SK-N-SH (cell line): ENCODE results near the gene CDKN2B-AS1. TPM values are rescaled to one million over a fixed set of nuclear protein-coding genes. Genes with fewer than 3 reads are reported as not detected.

Experiments used
- CTCF ChIA-PET: fragments of 300-600, 350-600 bp; formaldehyde crosslinking; extraction: SDS; loops from one replicate; lab custom pipeline; 2021; lab: Yijun Ruan, JAX
- POLR2A ChIA-PET: fragments of 350-600 bp; sonication (Branson Sonifier 250); formaldehyde crosslinking; extraction: SDS; loops from one replicate; lab custom pipeline; 2020; ENCODE audit warnings: antibody characterized with exemption, inconsistent platforms; lab: Yijun Ruan, JAX
- DNase-seq: peaks from one replicate; pipeline ENCODE4 v3.0.0; 2012
- H2AFZ ChIP-seq: fragments of 200-600 bp; sonication (generic); 2 replicates; pipeline ENCODE4 v1.8.1; 2016; ENCODE audit warnings: antibody characterized with exemption, mild to moderate bottlenecking, low read depth
- H3F3A ChIP-seq: fragments of 200-600 bp; sonication (generic); replicated peaks from 2 replicates; pipeline ENCODE3; 2016; ENCODE audit warnings: antibody characterized with exemption, mild to moderate bottlenecking; ENCODE audit not compliant: insufficient read depth
- H3K27ac ChIP-seq, 2 experiments: fragments of 200-500 bp in 1 of 2; fragments of 200-600 bp in 1 of 2; sonication (Bioruptor generic) in 1 of 2; sonication (generic), shearing (Covaris generic) in 1 of 2; 2 replicates each; pipeline versions ENCODE4 v1.5.1 to v1.6.1; 2014 to 2016; ENCODE audit warnings: low read depth in 2 of 2, inconsistent platforms in 1 of 2, low read length in 1 of 2, mild to moderate bottlenecking in 1 of 2, mixed read lengths in 1 of 2
- H3K27me3 ChIP-seq: fragments of 200-600 bp; sonication (generic), shearing (Covaris generic); 2 replicates; pipeline ENCODE4 v1.6.1; 2016; ENCODE audit warnings: mixed run types; ENCODE audit not compliant: insufficient read depth
- H3K36me3 ChIP-seq, 2 experiments: fragments of 200-500 bp in 1 of 2; fragments of 200-600 bp in 1 of 2; sonication (Bioruptor generic) in 1 of 2; sonication (generic) in 1 of 2; replicated peaks in 1 of 2; 2 replicates each; pipeline versions ENCODE3 to v1.5.1; 2014 to 2016; ENCODE audit warnings: low read length in 1 of 2, mild to moderate bottlenecking in 1 of 2; ENCODE audit not compliant: insufficient read depth in 2 of 2, control insufficient read depth in 1 of 2
- H3K4me1 ChIP-seq, 2 experiments: fragments of 200-500 bp in 1 of 2; fragments of 200-600 bp in 1 of 2; sonication (Bioruptor generic) in 1 of 2; sonication (generic), shearing (Covaris generic) in 1 of 2; 2 replicates each; pipeline versions ENCODE4 v1.5.1 to v1.6.1; 2014 to 2016; ENCODE audit warnings: low read depth in 1 of 2, low read length in 1 of 2, mixed run types in 1 of 2; ENCODE audit not compliant: insufficient read depth in 2 of 2, control insufficient read depth in 1 of 2
- H3K4me2 ChIP-seq: fragments of 200-600 bp; sonication (generic), shearing (Covaris generic); 2 replicates; pipeline ENCODE4 v1.6.1; 2017; ENCODE audit warnings: mixed run types
- H3K4me3 ChIP-seq, 2 experiments: fragments of 200-500 bp in 1 of 2; fragments of 200-600 bp in 1 of 2; sonication (Bioruptor generic) in 1 of 2; sonication (generic), shearing (Covaris generic) in 1 of 2; 2 replicates each; pipeline versions ENCODE4 v1.5.1 to v1.8.1; 2014 to 2016; ENCODE audit warnings: low read depth in 2 of 2, inconsistent platforms in 1 of 2, low read length in 1 of 2, mild to moderate bottlenecking in 1 of 2, mixed read lengths in 1 of 2, moderate library complexity in 1 of 2
- H3K79me2 ChIP-seq: fragments of 200-600 bp; sonication (generic); 2 replicates; pipeline ENCODE4 v1.8.1; 2017; ENCODE audit warnings: mild to moderate bottlenecking; ENCODE audit not compliant: insufficient read depth
- H3K9ac ChIP-seq: fragments of 200-600 bp; sonication (generic); 2 replicates; pipeline ENCODE4 v1.6.1; 2017; ENCODE audit warnings: mixed run types
- H3K9me2 ChIP-seq: fragments of 200-600 bp; sonication (generic); 2 replicates; pipeline ENCODE4 v1.6.1; 2017; ENCODE audit warnings: mixed run types
- H3K9me3 ChIP-seq: fragments of 200-600 bp; sonication (generic); 2 replicates; pipeline ENCODE4 v1.6.1; 2017; ENCODE audit warnings: mixed run types, mild to moderate bottlenecking, moderate library complexity
- H4K20me1 ChIP-seq: fragments of 200-600 bp; sonication (generic); 2 replicates; pipeline ENCODE4 v1.6.1; 2017; ENCODE audit warnings: mild to moderate bottlenecking, mixed run types; ENCODE audit not compliant: insufficient read depth
- FOSL2 ChIP-seq: IDR thresholded peaks from 2 replicates; pipeline ENCODE4 v1.4.0; 2012; ENCODE audit warnings: low read depth, mild to moderate bottlenecking, moderate library complexity, borderline replicate concordance
- NFIC ChIP-seq: IDR thresholded peaks from 2 replicates; pipeline ENCODE4 v1.4.0; 2012; ENCODE audit warnings: borderline replicate concordance
- RFX5 ChIP-seq: IDR thresholded peaks from 2 replicates; pipeline ENCODE4 v1.6.1; 2012; ENCODE audit warnings: mild to moderate bottlenecking, improper control_type of control experiment, low read length
- TCF12 ChIP-seq: IDR thresholded peaks from 2 replicates; pipeline ENCODE4 v1.4.0; 2012
- TEAD4 ChIP-seq: IDR thresholded peaks from 2 replicates; pipeline ENCODE4 v1.4.0; 2012; ENCODE audit warnings: mild to moderate bottlenecking, borderline replicate concordance; ENCODE audit not compliant: insufficient read depth
- WGBS: methylation state at CpG from one replicate; pipeline ENCODE4 v1.1.6; 2017; ENCODE audit warnings: low lambda C conversion rate; 5-methylcytosine and 5-hydroxymethylcytosine counted together
- polyA plus RNA-seq, 3 experiments: library from polyadenylated mRNA; depleted of rRNA; stranded (reverse); fragments of >200 nt; gene quantifications; 2 replicates each; pipeline ENCODE4 v1.2.3, GENCODE V29; 2012
- TF ChIP-seq, protein P1 (sequence below): fragments of 150-350 bp; IDR thresholded peaks from 2 replicates; pipeline ENCODE4 v1.6.1; 2016; ENCODE audit warnings: mild to moderate bottlenecking, low read depth, low read length
- TF ChIP-seq, protein P2 (sequence below): IDR thresholded peaks from 2 replicates; pipeline ENCODE4 v1.4.0; 2012; ENCODE audit warnings: low read depth
- TF ChIP-seq, protein P3 (sequence below): IDR thresholded peaks from 2 replicates; pipeline ENCODE4; 2012
- TF ChIP-seq, protein P4 (sequence below): IDR thresholded peaks from 2 replicates; pipeline ENCODE4 v1.4.0; 2012; ENCODE audit warnings: low read depth, borderline replicate concordance
- TF ChIP-seq, protein P5 (sequence below): fragments of 200-600 bp; sonication (generic); IDR thresholded peaks from 2 replicates; pipeline ENCODE4 v1.6.1; 2017; ENCODE audit warnings: antibody characterized with exemption, mild to moderate bottlenecking, moderate library complexity

Gene CDKN2B-AS1
- polyA plus RNA-seq, 1 of the 3 experiments (the other 2 are of a cell fraction) = 0.25 TPM

DNA sequence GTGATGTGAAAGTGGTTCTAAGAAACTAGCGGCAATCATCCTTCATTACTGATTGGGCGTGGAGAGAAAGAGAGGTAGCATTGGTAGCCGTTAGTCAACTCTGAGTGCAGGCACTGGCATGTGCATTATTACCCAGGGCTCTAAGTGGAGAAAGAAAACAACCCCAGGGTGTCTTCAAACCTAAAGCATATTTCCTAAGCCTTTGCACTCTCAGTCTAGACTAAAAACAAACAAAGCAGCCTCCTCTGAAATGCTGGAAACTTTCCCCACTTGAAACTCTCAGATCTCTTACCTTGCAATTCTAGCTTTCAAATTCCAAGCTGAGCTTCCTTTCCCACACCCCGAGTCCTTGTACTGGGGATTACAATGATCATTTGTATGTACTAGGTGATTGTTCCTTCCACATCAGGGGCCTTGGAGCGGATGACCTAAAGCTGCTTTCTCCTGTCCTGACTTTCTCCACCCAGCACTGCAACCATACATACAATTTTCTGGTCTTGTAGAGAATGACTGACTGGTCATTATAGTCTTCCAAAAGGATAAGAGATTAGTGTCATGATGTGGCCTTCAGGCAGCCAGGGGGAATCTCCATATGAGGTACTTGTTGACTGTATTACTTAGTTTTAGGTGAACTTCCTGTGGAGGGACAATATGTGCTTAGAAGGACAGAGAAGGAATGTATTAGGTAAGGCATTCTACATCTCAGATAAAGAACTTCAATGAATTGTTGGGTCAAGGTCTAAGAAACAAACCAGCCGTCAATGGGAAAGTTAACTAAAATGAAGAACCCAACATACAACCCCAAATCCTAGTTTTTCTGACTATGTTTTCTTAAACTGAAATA lies 112.8 kb downstream of the CDKN2B-AS1 start:
- Histone ChIP-seq H3F3A (peaks cover 27% of the 10 kb centered on the region), H3K9me3 (no peaks in the 10 kb centered on the region), H3K27ac (no peak overlapping the region), H3K27me3 (no peaks in the 10 kb centered on the region), H3K36me3 (no peaks in the 10 kb centered on the region), H3K9me2 (no peaks in the 10 kb centered on the region), H3K79me2 (no peaks in the 10 kb centered on the region), H3K4me3 (no peak overlapping the region), H3K4me2 (no peak overlapping the region), H3K9ac (no peak overlapping the region), H4K20me1 (no peaks in the 10 kb centered on the region), H2AFZ (no peak overlapping the region), H3K4me1 (peaks cover 0 to 9% of the 10 kb centered on the region in 2 experiments; a peak in 2 of 4 replicates)
- ChIA-PET CTCF (interaction anchor here (1.2 kb wide), 1 partner anchor 294 kb away, joined by 3 read pairs; no protein-coding TSS in a partner anchor), POLR2A (no interaction called here)
- DNase-seq = no peak
- WGBS = 69% methylated on average over 6 of the region's 6 CpGs
- TF ChIP-seq, protein P1, sequence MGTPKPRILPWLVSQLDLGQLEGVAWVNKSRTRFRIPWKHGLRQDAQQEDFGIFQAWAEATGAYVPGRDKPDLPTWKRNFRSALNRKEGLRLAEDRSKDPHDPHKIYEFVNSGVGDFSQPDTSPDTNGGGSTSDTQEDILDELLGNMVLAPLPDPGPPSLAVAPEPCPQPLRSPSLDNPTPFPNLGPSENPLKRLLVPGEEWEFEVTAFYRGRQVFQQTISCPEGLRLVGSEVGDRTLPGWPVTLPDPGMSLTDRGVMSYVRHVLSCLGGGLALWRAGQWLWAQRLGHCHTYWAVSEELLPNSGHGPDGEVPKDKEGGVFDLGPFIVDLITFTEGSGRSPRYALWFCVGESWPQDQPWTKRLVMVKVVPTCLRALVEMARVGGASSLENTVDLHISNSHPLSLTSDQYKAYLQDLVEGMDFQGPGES = no peak
- TF ChIP-seq FOSL2 = no peak
- TF ChIP-seq, protein P2, sequence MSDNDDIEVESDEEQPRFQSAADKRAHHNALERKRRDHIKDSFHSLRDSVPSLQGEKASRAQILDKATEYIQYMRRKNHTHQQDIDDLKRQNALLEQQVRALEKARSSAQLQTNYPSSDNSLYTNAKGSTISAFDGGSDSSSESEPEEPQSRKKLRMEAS = no peak
- TF ChIP-seq NFIC = no peak
- TF ChIP-seq TCF12 = no peak

DNA sequence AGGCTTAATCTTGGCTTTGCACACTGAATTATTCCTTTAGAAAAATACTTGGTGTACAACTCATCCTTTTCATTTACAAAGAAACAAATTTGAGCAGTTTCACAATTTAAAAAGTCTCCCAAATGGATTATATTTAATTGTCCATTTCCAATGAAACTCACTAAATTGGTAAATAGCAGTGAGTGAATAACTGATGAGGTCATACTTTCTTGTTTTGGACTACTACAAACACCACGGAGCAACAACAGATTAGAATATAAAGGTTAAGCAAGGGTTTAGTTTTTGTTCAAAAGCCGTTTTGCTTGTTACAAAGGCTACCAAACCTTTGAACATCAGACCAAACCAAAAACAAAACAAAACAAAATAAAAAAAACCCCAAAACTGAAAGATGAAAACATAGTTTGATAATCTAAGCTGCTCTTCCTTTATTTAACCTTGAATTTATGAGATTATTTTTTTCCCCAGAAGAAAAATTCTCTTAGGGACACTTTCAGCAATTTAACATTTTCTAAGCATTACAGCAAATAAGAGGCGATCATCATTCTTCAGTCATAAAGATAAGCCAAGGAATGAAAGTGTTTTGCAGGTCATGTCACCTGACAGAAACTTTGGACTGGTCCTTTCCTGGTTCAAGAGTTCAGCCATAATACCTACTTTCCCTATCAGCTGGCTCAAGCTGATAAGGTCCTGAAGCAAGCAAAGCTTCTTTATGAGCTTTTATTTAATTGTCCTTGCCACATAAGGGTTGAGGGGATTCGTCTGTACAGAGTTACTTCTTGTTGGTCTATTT lies 114.2 kb downstream of the CDKN2B-AS1 start:
- no peak for DNase-seq
- Histone ChIP-seq H3K9me3 (no peaks in the 10 kb centered on the region), H3K79me2 (no peaks in the 10 kb centered on the region), H3K4me1 (peaks cover 0 to 9% of the 10 kb centered on the region in 2 experiments; a peak in 2 of 4 replicates), H3K9ac (no peak overlapping the region), H3K27me3 (no peaks in the 10 kb centered on the region), H3K4me2 (no peak overlapping the region), H3K36me3 (no peaks in the 10 kb centered on the region), H3K9me2 (no peaks in the 10 kb centered on the region), H2AFZ (no peak overlapping the region), H3K27ac (no peak overlapping the region), H3F3A (peaks cover 24% of the 10 kb centered on the region), H4K20me1 (no peaks in the 10 kb centered on the region), H3K4me3 (no peak overlapping the region)
- CTCF ChIA-PET = interaction anchor here (1.5 to 2.9 kb wide), 2 partner anchors 9 to 11 kb away, joined by 3 to 18 read pairs; no protein-coding TSS in a partner anchor
- POLR2A ChIA-PET = no interaction called here
- WGBS = 37% methylated on average over 4 of the region's 4 CpGs
- TF ChIP-seq, protein P3, sequence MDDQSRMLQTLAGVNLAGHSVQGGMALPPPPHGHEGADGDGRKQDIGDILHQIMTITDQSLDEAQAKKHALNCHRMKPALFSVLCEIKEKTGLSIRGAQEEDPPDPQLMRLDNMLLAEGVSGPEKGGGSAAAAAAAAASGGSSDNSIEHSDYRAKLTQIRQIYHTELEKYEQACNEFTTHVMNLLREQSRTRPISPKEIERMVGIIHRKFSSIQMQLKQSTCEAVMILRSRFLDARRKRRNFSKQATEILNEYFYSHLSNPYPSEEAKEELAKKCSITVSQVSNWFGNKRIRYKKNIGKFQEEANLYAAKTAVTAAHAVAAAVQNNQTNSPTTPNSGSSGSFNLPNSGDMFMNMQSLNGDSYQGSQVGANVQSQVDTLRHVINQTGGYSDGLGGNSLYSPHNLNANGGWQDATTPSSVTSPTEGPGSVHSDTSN = no peak
- TF ChIP-seq, protein P4, sequence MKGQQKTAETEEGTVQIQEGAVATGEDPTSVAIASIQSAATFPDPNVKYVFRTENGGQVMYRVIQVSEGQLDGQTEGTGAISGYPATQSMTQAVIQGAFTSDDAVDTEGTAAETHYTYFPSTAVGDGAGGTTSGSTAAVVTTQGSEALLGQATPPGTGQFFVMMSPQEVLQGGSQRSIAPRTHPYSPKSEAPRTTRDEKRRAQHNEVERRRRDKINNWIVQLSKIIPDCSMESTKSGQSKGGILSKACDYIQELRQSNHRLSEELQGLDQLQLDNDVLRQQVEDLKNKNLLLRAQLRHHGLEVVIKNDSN = no peak
- TF ChIP-seq, protein P5, sequence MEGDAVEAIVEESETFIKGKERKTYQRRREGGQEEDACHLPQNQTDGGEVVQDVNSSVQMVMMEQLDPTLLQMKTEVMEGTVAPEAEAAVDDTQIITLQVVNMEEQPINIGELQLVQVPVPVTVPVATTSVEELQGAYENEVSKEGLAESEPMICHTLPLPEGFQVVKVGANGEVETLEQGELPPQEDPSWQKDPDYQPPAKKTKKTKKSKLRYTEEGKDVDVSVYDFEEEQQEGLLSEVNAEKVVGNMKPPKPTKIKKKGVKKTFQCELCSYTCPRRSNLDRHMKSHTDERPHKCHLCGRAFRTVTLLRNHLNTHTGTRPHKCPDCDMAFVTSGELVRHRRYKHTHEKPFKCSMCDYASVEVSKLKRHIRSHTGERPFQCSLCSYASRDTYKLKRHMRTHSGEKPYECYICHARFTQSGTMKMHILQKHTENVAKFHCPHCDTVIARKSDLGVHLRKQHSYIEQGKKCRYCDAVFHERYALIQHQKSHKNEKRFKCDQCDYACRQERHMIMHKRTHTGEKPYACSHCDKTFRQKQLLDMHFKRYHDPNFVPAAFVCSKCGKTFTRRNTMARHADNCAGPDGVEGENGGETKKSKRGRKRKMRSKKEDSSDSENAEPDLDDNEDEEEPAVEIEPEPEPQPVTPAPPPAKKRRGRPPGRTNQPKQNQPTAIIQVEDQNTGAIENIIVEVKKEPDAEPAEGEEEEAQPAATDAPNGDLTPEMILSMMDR = no peak
- TF ChIP-seq RFX5 = no peak
- no peak for TF ChIP-seq TEAD4
